GM21515 (cell line): ENCODE data around the gene FANCE.

ENCODE experiments used
- ATAC-seq: cut with Tn5 transposase; IDR thresholded peaks from one replicate; pipeline ENCODE4 v1.9.1; 2021; ENCODE audit not compliant: unreplicated experiment

Gene FANCE

GRCh38 chr6:35483893-35484645 lies 31.9 kb downstream of the FANCE start:
- ATAC-seq: no peak

GRCh38 chr6:35484921-35485392 lies 32.8 kb downstream of the FANCE start:
- ATAC-seq: no peak

DNA sequence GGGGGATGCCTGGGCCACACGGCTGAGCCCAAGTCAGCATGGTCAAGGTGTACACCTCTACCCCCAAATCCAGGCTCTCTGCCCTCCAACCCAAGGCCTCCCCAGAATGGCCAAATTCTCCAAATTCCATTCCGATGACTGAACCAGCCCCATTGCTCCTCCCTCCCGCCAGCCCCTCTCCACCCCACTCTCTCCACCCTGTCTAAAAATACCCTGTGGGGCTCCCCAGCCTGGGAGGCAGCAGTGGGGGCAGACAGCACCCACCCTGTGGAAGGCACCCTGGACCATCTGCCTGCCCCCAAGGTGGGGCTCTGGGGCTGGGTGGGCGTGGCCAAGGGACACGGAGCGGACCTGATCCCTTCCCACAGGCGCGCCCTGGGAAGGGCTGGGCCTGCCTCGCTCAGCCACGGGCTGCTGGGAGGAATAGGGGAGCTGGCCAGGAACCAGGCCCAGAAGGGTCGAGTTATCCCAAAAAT lies 33.3 kb downstream of the FANCE start:
- ATAC-seq: no peak

DNA sequence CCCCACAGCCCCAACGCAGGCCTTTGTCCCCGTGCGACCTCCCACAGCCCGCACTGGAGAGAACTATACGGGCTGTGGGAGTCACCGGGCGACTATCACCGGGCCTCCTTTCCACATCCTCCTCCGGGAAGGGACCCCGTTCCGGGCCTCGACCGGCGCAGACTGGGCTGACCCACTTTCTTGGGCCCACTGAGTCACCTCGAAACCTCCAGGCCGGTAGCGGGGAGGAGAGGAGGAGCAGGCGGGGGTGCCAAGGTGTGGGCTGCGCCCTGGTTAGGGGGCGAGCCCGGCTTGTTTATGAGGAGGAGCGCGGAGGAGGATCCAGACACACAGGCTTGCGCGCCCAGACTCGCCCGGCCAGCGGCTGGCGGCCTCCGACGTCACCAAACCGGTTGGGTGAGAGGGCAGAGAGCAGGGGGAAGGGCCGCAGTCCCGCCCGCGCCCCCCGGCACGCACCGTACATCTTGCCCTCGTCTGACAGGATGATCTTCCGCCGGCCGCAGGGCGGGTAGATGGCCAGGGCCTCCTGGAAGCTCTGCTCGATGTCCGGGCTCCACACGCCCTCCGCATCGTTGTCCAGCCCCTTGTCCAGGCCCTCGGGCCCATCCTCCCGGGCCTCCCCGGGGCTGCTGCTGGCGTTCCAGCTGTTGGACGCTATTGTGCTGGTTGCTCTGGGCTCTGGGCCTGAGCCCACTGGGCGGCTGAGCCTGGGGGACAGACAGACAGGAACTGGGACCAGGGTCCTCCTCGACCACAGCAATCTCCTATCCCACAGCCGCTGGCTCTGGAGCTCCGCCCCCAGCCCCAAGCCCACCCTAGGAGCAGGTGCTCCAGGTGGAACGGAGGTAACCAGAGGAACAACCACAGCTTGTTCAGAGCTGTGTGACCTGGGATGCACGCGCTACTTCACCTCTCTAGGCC lies 34.1 kb downstream of the FANCE start:
- no peak for ATAC-seq

GRCh38 chr6:35487658-35488516 lies 35.7 kb downstream of the FANCE start:
- ATAC-seq: no peak

DNA sequence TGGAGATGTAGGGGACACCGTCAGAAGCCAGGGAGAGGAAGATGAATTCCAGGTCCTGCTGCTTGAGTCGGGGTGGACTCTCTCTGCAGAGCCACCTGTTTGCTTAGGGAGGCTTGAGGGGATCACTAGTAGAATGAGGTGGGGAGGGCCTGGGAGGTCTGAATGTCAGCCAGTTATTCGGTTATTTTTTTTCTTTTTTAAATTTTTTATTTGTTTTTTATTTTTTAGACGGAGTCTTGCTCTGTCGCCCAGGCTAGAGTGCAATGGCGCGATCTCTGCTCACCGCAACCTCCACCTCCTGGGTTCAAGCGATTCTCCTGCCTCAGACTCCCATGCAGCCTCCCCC lies 36.4 kb downstream of the FANCE start:
- no peak for ATAC-seq

DNA sequence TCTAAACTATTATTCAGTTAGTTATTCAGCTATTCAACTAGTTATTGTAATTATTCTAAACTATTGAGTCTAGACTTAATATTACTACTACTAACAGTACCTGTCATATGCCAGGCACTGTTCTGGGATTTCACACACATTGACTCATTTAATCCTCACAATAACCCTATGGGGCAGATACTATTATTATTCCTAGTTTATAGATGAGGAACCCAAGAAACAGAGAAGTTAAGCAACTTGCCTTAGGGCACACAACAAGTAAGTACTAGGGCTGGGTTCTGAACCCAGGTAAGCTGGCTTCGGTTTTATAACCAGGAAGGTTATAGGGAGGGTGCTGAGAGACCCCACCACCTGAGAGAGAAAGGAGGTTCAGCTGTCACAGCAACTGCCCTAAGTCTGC lies 36.9 kb downstream of the FANCE start:
- ATAC-seq: no peak

DNA sequence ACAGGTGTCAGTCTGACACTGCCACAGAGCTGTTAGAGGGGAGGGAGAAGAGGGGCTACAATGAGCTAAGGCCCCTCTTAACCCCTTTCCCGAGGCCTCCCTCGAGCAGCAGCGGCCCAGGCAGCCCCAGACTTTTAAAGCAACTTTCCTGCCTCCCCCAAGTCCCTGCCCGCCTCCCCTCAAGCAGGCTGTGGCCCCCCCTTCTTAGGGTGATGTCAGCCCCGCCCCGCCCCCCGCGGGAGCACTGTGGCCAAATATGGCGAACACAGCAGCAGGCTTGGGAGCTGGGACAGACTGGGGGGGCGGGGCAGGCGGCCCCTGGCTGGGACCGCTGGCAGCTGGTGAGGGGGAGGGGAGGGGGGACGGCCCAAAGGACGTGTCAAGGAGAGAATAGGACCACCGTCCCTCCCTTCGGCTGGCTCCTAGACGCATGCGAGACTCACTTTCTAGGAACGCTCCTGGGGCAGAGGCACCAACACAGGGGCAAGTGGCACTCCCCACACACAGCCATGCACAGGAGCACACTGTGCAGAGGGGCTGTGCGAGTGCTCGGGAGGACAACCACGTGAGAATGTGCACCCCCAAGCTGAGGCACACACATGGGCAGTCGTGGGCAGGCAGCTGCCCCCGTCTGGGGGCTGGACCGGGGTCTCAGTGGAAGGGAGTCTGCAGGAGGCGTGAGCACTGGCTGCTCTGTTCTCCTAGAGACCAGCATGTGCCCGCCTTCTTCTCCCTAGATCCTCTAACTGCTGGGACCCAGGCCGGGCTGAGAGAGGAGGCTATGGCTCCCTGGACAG lies 38.1 kb downstream of the FANCE start:
- no peak for ATAC-seq

- no peak for ATAC-seq
Observed at GRCh38 chr6:35490821-35491557, 38.9 kb downstream of the FANCE start.

- no peak for ATAC-seq
Observed at GRCh38 chr6:35491558-35492257, 39.6 kb downstream of the FANCE start.

DNA sequence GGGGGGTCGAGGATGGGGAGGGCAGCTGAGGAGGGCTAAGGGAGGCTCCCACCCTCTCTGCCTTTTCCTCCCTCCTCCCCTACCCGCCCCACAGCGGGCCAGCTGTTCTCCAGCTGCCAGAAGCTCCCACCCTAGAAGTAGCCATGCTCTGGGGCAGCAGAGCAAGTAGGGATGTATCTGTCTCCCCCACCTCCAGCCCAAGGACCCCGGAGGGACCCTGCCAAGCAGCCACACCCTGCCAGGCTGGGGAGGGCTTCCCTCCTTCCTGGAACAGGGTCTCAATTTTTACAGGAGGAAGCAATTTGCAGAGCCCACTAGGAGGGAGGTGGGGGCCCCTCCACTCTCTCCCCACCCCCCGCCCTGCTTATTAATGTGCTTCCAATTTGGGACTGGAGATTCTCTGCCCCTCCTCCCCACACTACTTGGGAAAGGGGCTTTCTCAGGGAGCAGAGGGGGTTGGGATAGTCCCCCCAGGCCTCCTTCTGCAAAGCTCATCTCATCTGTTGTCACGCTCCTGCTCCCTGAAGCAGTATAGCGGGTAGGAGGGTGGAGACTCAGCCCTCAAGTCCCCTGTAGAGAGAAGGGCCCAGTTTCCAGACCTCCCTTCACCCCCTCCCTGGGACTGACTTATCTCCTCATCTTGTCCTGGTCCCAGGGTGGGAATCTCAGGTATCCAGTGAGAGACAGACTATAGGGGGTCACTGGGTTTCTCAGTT lies 40.3 kb downstream of the FANCE start:
- no peak for ATAC-seq

DNA sequence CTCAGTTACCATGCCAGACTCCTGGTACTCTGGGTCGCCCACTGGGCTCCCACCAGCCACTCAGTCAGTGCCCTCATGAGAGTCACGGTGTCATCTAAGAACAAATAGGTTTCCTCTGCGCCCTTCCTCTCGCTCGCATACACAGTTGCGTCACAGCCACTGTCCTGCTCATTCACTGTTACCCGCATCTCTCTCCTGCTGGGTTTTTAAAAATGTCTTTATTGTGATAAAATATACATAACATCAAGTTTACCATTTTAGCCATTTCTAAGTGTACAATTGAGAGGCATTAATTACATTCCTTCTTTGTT lies 40.8 kb downstream of the FANCE start:
- no peak for ATAC-seq

DNA sequence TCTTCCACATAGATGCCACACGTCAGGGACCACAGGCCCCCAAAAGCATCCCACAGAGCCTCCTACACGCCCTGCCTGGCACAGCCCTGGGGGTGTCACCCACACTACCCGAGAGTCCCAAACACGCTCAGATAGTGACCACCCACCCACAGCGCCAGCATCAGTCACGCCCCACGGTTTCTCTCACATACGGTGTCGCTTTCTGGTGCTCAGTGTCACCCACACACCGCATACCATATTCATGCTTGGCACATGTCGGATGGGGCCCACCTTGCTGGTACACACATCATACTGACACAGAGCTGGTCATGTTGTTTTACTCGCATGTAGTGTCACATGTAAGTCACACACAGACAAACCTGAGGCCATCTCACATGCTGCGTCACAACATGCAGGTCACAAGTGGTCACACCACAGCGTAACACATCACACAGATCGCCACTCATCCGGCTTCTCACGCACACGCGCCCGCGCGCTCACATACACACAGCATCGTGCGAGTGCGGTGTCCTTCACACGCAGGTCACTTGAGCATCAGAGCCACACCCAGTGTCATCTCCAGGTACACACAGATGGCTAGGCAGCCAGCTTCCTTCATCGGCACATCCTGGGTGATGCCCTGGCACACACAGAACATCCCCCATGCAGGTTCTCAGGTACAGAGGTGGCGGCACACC lies 41.3 kb downstream of the FANCE start:
- ATAC-seq: no peak

DNA sequence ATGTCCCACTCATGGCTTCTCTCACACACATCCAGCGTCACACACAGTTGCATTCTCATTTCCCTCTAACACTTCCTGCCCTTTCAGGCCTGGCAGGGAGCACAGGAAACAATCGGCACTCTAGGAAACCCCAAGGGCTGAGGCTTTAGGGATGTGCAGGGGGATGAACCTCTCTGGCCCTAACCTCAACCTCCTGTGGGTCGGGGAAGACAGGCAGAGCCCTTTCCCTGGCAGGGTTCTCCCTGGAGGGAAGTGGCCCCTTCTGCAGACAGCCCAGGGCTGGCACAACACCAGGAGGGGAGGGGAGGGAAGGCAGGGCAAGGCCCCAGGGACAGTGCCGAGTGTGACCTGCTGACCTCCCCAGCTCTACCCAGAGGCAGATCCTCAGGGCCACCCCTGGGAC lies 42.0 kb downstream of the FANCE start:
- no peak for ATAC-seq

- ATAC-seq: no peak
Observed at GRCh38 chr6:35495258-35496035, 43.3 kb downstream of the FANCE start.

GRCh38 chr6:35496036-35496840 lies 44.1 kb downstream of the FANCE start:
- no peak for ATAC-seq
